Measurements from ENCODE around the gene HMX1. TPM values are rescaled to one million over a fixed set of nuclear protein-coding genes. Genes with fewer than 3 reads are reported as not detected.

HMX1 gene
- total and polyA plus RNA-seq, 5 donors = not detected

DNA sequence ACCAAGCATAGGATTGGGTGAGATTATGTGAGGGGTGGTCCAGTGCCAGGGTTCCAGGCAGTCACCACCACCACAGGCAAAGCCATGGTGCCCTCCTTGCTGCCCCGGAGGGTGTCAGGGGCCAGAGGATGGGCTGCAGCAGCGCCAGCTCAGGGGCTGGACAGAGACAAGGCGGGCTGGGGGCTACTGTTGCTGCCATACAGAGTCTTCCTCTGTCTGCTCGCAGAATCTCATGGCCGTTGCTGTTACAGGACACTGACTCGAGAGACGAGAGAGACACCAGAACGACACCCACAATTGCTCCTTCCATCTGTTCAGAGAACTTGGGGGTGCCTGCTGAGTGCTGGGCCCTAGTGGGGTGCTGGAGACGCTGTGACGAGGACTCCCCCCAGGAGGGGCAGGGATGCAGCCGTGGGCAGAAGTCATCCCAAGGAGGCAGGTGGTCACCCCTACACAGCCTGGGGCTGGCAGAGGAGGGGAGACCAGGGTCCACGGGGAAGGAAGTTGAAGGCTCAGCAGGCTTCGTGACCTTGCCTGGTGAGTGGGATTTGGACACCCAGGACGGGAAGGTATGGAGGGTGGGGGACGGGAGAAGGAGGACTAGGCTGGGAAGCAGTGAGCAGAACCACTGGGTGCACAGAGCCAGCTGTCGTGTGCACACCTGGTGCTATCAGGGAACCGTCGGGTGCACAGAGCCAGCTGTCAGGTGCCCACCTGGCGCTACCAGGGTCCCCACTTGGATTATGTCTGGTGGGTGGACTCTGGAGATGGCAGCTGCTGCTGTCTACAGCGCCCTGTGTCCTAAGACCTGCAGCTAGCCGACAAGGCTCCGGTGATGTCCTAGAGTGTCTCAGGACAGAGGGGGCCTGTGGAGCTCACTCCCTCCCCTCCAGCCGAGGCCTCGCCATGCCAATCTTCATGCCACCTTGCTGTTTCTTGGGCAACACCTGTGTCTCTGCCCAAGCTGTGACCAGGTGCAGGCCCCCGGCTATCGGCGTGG is 43.9 kb upstream of the HMX1 start:
- intact Hi-C loops (cut with DNase I) = loop anchor here in 3 of 4 donors (10.0 kb wide), 2 partner anchors 301 to 311 kb away; no protein-coding TSS in a partner anchor
- DNase-seq = no peak
- 69% methylated on average over 27 of the region's 27 CpGs for WGBS
- Histone ChIP-seq H3K27ac (ENCODE audit: low read length) (no peak overlapping the region), H3K27me3 (ENCODE audit: control insufficient read depth, insufficient read depth) (no peaks in the 10 kb centered on the region), H3K9me3 (ENCODE audit: control insufficient read depth, low read length) (no peaks in the 10 kb centered on the region), H3K4me1 (ENCODE audit: control insufficient read depth, insufficient read depth, low read length) (no peaks in the 10 kb centered on the region), H3K4me3 (ENCODE audit: low read length) (no peak overlapping the region)
- no peak for ATAC-seq

DNA sequence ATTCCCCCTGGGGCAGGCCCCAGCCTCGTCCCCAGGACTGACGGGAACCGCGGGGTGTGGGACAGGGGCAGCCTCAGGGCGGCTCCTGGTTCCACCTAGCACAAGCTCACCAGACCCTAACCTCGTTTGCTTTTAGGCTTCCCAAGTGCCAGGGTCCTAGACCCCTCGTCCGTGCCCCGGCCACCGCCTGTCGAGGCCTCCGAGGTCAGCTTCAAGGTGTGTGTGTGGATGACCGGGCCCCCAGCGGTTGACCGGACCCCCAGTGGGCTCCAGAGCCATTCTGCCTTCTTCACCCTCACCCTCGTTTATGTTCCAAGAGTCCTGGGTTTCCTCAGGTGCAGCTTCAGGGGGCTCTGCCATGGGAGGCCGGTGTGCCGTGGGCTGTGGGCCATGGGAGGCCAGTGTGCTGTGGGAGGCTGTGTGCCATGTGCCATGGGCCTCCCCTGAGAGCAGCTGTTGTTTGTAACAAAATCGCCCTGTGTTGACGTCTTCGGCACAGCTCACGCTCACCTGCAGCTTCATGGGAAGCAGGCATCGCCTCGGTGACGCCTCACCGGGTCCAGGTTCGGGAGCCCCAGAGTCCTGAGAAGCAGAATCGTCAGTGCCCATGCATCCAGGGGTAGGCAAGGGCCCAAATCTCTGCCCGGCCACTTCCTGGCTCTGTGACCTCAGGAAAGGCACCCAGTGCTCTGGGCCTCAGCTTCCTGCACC is 43.0 kb upstream of the HMX1 start:
- intact Hi-C loops (cut with DNase I) = loop anchor here in 3 of 4 donors (10.0 kb wide), 2 partner anchors 300 to 310 kb away; no protein-coding TSS in a partner anchor
- no peak for ATAC-seq
- H3K4me3 ChIP-seq (ENCODE audit: low read length) = no peak overlapping the region
- WGBS = 79% methylated on average over 29 of the region's 29 CpGs
- H3K27me3 ChIP-seq (ENCODE audit: control insufficient read depth, insufficient read depth) = no peaks in the 10 kb centered on the region
- no peaks in the 10 kb centered on the region for H3K9me3 ChIP-seq (ENCODE audit: control insufficient read depth, low read length)
- no peak for DNase-seq
- H3K27ac ChIP-seq (ENCODE audit: low read length) = no peak overlapping the region
- no peaks in the 10 kb centered on the region for H3K4me1 ChIP-seq (ENCODE audit: control insufficient read depth, insufficient read depth, low read length)

DNA sequence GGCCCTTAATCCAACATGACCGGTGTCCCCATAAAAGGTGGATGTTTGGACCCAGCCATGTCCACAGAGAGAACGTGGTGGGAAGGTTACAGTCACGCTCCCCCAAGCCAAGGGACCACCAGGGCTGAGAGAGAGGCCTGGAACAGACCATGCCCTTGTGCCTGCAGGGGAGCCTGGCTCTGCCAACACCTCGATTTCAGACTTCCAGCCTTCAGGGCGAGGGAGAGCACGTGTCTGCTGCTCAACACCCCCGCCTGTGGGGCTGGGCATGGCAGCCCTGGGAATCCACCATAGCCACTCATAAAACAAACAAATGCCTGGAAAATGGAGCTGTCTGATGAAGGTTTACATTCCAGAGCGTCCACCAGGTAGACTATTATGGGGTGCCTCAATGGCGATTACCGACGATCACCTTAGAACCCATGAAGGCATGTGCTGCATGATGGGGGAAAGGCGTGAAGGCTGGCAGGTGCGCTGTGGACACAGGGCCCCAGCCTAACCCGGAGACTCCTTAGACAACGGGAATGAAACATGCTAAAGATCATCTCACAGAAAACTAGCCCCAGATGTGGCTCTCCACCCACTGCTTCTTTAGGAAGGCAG is 42.3 kb upstream of the HMX1 start:
- 75% methylated on average over 15 of the region's 15 CpGs for WGBS
- no peaks in the 10 kb centered on the region for H3K27me3 ChIP-seq (ENCODE audit: control insufficient read depth, insufficient read depth)
- no peak for DNase-seq
- no peak overlapping the region for H3K27ac ChIP-seq (ENCODE audit: low read length)
- no peaks in the 10 kb centered on the region for H3K9me3 ChIP-seq (ENCODE audit: control insufficient read depth, low read length)
- H3K4me3 ChIP-seq (ENCODE audit: low read length) = no peak overlapping the region
- no peak for ATAC-seq
- intact Hi-C loops (cut with DNase I) = loop anchor here in 3 of 4 donors (10.0 kb wide), 2 partner anchors 299 to 309 kb away; no protein-coding TSS in a partner anchor
- H3K4me1 ChIP-seq (ENCODE audit: control insufficient read depth, insufficient read depth, low read length) = no peaks in the 10 kb centered on the region

DNA sequence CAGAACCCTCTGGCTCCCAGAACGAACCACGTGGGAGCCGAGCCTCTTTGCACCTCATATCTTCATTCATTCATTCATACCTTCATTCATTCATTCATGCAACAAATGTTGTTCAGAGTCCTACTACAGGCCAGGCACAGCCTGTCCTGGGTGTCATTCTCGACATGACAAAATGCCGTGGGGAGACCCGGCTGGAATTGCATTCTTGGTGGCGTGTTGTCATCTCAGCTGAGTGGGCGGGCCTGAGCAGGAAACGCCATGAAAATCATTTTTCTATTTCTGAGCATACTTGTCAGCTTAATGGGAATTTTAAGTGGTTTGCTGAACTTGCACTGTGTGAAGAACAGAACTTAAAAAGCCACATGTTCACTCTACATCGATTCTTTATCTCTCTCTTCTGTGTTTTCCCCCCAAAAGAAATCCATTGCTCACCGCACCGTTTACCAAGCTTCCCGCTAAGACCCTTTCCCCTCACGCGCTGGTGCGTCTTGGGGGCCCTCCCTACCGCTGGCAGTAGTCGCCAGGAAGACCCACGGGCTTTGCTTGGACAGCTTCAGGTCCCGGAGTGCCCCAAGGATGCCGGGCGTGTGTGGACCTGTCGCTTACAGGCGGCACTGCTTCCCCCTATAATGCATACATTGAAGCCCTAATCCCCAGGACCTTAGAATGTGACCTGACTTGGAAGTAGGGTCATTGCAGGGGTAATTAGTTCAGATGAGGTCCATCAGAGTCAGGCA is 41.6 kb upstream of the HMX1 start:
- no peaks in the 10 kb centered on the region for H3K27me3 ChIP-seq (ENCODE audit: control insufficient read depth, insufficient read depth)
- H3K4me1 ChIP-seq (ENCODE audit: control insufficient read depth, insufficient read depth, low read length) = no peaks in the 10 kb centered on the region
- no peak for DNase-seq
- no peak for ATAC-seq
- intact Hi-C loops (cut with DNase I) = loop anchor here in 3 of 4 donors (10.0 kb wide), 2 partner anchors 298 to 308 kb away; no protein-coding TSS in a partner anchor
- no peaks in the 10 kb centered on the region for H3K9me3 ChIP-seq (ENCODE audit: control insufficient read depth, low read length)
- WGBS = 66% methylated on average over 24 of the region's 24 CpGs
- no peak overlapping the region for H3K4me3 ChIP-seq (ENCODE audit: low read length)
- no peak overlapping the region for H3K27ac ChIP-seq (ENCODE audit: low read length)

DNA sequence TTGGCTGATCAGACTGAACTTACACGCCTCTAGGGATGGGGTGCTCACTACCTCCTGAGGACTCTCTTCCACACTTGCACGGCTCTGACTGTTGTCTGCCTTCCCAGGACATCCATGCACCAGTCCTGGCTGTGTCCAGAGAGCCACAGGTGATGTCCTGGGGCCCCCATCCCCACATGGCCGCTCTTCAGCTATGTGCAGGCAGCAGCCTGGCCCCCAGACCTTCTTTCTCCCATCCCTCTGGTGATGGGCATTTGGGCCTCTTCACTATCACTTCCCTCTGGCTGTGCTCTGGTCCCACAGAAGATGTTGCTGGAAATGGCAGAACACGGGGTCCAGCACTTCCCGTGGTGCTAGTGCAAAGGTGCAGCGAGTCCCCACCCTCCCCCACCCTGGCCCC is 40.9 kb upstream of the HMX1 start:
- Histone ChIP-seq H3K9me3 (ENCODE audit: control insufficient read depth, low read length) (no peaks in the 10 kb centered on the region), H3K27me3 (ENCODE audit: control insufficient read depth, insufficient read depth) (no peaks in the 10 kb centered on the region), H3K4me3 (ENCODE audit: low read length) (no peak overlapping the region), H3K4me1 (ENCODE audit: control insufficient read depth, insufficient read depth, low read length) (no peaks in the 10 kb centered on the region), H3K27ac (ENCODE audit: low read length) (no peak overlapping the region)
- ATAC-seq (no peak), DNase-seq (no peak)
- intact Hi-C loops (cut with DNase I) = loop anchor here in 3 of 4 donors (10.0 kb wide), 2 partner anchors 298 to 308 kb away; no protein-coding TSS in a partner anchor
- WGBS = 83% methylated on average over 6 of the region's 6 CpGs

DNA sequence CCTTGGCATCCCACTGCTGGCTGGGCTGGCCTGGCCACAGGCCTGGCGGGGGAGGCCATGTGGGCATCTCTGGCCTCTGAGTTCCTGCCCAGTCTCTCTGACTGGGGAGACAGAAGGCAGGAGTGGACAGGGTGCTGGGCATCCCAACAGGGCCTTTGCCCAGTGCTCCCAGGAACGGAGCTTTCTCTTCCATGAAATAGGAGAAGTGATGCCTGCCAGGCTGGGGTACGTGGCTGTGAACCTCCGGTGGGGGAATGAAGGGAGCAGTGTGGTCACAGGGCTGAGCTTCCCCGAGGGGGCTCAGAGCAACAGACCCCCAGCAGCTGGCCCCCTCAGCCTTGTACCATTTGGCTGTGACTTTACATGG is 40.4 kb upstream of the HMX1 start:
- no peak overlapping the region for H3K4me3 ChIP-seq (ENCODE audit: low read length)
- no peaks in the 10 kb centered on the region for H3K9me3 ChIP-seq (ENCODE audit: control insufficient read depth, low read length)
- H3K27me3 ChIP-seq (ENCODE audit: control insufficient read depth, insufficient read depth) = no peaks in the 10 kb centered on the region
- 78% methylated on average over 5 of the region's 5 CpGs for WGBS
- DNase-seq = no peak
- H3K27ac ChIP-seq (ENCODE audit: low read length) = no peak overlapping the region
- no peak for ATAC-seq
- no peaks in the 10 kb centered on the region for H3K4me1 ChIP-seq (ENCODE audit: control insufficient read depth, insufficient read depth, low read length)
- intact Hi-C loops (cut with DNase I) = loop anchor here in 3 of 4 donors (10.0 kb wide), 2 partner anchors 297 to 307 kb away; no protein-coding TSS in a partner anchor

DNA sequence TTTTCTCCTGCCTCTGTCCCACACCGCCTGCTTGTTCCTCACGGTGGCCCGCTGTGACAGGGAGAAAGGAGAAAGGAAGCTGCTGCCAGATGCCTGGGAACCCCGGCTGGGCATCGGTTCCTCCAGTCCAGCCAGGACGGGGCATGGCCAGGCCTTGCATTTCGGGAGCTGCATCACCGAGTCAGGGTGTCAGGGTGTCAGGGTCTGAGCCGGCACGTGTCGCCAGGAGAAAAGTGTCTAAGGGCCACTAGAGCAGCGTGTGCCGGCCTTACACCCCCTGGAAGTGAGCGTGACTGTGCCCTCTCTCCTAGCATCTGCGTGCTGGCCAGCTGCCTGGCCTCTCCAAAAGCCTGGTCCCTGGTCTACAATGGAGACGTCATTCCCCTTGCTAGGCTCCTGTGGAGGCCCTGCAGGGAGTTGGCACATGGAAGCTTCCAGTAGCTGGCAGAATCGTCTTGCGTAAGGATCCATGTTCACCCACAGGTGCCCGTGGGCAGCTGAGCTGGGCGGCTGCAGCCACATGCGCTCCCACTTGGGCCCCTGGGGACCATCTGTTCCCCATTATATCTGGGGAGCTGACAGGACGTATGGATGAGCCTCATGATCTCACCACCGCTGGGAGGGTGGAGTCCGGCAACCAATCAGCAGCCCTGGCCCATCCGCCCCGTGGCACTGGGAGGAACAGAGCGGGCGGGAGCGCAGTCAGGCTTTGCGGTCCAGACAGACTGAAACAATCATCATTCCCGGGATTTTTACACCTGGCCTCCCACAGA is 39.9 kb upstream of the HMX1 start:
- Histone ChIP-seq H3K4me3 (ENCODE audit: low read length) (no peak overlapping the region), H3K4me1 (ENCODE audit: control insufficient read depth, insufficient read depth, low read length) (no peaks in the 10 kb centered on the region), H3K9me3 (ENCODE audit: control insufficient read depth, low read length) (no peaks in the 10 kb centered on the region), H3K27me3 (ENCODE audit: control insufficient read depth, insufficient read depth) (no peaks in the 10 kb centered on the region), H3K27ac (ENCODE audit: low read length) (no peak overlapping the region)
- ATAC-seq = no peak
- intact Hi-C loops (cut with DNase I) = loop anchor here in 3 of 4 donors (10.0 kb wide), 2 partner anchors 297 to 307 kb away; no protein-coding TSS in a partner anchor
- no peak for DNase-seq
- 70% methylated on average over 31 of the region's 31 CpGs for WGBS

DNA sequence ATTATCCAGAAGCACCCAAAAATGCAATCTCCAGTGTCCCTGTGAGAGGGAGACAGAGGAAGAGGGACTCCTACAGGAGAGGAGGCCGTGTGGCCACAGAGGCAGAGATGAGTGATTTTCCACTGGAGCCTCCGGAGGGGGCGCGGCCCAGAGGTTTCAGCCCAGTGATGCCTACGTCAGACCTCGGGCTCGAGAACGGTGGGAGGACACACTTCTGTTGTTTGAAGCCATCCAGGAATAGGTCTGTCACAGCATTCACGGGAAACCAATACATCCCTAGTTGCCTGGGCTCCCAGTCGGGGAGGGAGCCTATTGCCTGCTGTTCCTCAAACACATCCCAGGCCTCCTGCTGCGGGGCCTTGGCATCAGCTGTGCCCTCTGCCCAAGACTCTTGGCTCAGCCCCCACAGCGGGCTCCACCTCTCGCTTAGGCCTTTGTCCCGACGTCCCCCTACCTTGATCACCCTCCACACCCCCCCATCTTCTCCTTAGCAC is 39.2 kb upstream of the HMX1 start:
- Histone ChIP-seq H3K4me3 (ENCODE audit: low read length) (no peak overlapping the region), H3K9me3 (ENCODE audit: control insufficient read depth, low read length) (no peaks in the 10 kb centered on the region), H3K4me1 (ENCODE audit: control insufficient read depth, insufficient read depth, low read length) (no peaks in the 10 kb centered on the region), H3K27me3 (ENCODE audit: control insufficient read depth, insufficient read depth) (no peaks in the 10 kb centered on the region), H3K27ac (ENCODE audit: low read length) (no peak overlapping the region)
- 55% methylated on average over 15 of the region's 15 CpGs for WGBS
- DNase-seq = no peak
- intact Hi-C loops (cut with DNase I) = loop anchor here in 3 of 4 donors (10.0 kb wide), 2 partner anchors 296 to 306 kb away; no protein-coding TSS in a partner anchor
- ATAC-seq = no peak

DNA sequence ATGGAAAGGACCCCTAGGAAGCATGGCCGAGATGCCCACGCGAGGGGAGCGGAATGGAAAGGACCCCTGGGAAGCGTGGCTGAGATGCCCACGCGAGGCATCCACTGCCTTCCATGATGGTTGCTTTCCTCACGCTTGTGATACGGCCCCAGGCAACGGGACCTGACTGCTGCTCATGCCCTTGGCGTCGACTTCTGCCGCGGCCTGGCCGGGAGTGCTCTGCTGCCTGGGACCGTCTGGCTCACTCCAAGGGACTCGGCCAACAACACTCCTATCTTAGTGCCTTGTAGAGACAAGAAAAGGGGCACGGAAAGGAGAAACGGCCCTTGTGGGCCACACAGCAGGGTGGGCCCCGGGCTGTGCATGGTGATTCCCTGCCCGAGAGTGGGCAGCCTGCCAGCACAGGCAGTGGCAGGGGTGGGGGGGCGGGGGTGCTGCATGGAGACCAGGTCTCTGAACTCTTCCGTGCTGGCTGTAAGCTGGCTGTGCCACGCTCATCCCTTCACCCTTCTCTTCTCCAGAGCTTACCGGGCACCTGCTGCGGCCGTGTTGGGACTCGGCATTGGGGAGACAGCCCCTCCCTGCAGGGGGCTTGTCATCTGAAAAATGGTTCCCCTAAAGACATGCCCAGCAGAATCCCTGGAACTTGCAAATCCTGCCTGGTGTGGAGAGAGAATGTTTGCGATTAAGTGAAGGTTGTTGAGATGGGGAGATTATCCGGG is 38.6 kb upstream of the HMX1 start:
- 72% methylated on average over 30 of the region's 30 CpGs for WGBS
- no peak for ATAC-seq
- Histone ChIP-seq H3K4me1 (ENCODE audit: control insufficient read depth, insufficient read depth, low read length) (no peaks in the 10 kb centered on the region), H3K4me3 (ENCODE audit: low read length) (no peak overlapping the region), H3K27ac (ENCODE audit: low read length) (no peak overlapping the region), H3K9me3 (ENCODE audit: control insufficient read depth, low read length) (no peaks in the 10 kb centered on the region), H3K27me3 (ENCODE audit: control insufficient read depth, insufficient read depth) (no peaks in the 10 kb centered on the region)
- DNase-seq = no peak
- intact Hi-C loops (cut with DNase I) = loop anchor here in 3 of 4 donors (10.0 kb wide), 2 partner anchors 295 to 305 kb away; no protein-coding TSS in a partner anchor

Data from right cardiac atrium (tissue), 5 donors.